Body of pancreas (tissue), 4 donors: ENCODE results near the gene PRDM16.

ENCODE experiments used
- CTCF ChIP-seq, 7 experiments: fragments of 450-650 bp in 4 of 7; fragments of 200-600 bp in 3 of 7; sonication (generic) in 3 of 7; IDR thresholded peaks; one replicate each; pipeline ENCODE4 v1.5.1; 2016 to 2019; ENCODE audit warnings: antibody characterized with exemption in 7 of 7
- POLR2A ChIP-seq, 3 donors: fragments of 450-650 bp; IDR thresholded peaks; one replicate each; pipeline ENCODE4 v1.6.1; 2016; ENCODE audit warnings: antibody characterized with exemption in 3 of 3, mild to moderate bottlenecking in 2 of 3

- TF ChIP-seq POLR2A (IDR thresholded peaks at IDR 0.05), result no peak
- TF ChIP-seq CTCF (IDR thresholded peaks at IDR 0.05), result no peak
These were observed 129.6 kb downstream of the PRDM16 start for GRCh38 chr1:3198371-3199271.
